Transverse colon (tissue), 4 donors: Measurements from ENCODE around the gene CRX.

ENCODE experiments used
- CTCF ChIP-seq, 5 experiments: fragments of 200-600 bp in 3 of 5; fragments of 450-650 bp in 2 of 5; sonication (generic) in 3 of 5; IDR thresholded peaks; 1 replicate in 2 of 5; 2 replicates in 3 of 5; pipeline ENCODE4 v1.5.1; 2016 to 2017; ENCODE audit warnings: antibody characterized with exemption in 5 of 5, inconsistent platforms in 3 of 5, mild to moderate bottlenecking in 2 of 5, moderate library complexity in 1 of 5
- POLR2A ChIP-seq: fragments of 450-650 bp; IDR thresholded peaks from one replicate; pipeline ENCODE4 v1.6.1; 2016; ENCODE audit warnings: antibody characterized with exemption, mild to moderate bottlenecking, moderate library complexity
- POLR2AphosphoS5 ChIP-seq, 3 donors: sonication (generic); formaldehyde crosslinking; IDR thresholded peaks; one replicate each; pipeline ENCODE4 v1.6.1; 2016; ENCODE audit warnings: antibody characterized with exemption in 3 of 3

GRCh38 chr19:47882890-47883289, 61.2 kb downstream of the CRX start:
- TF ChIP-seq CTCF (IDR thresholded peaks at IDR 0.05) (no peak), POLR2A (no peak), POLR2AphosphoS5 (IDR thresholded peaks at IDR 0.05) (no peak)
